Urinary bladder (tissue), 4 donors: ENCODE data around the gene HS6ST3. TPM values are rescaled to one million over a fixed set of nuclear protein-coding genes. Genes with fewer than 3 reads are reported as not detected.
"Not testable (repeated sequence)": the region's sequence is repeated elsewhere in the genome, so short reads cannot be mapped to it uniquely, and the experiment has no call there.

ENCODE experiments used
- DNase-seq: peaks from one replicate; pipeline ENCODE4 v3.0.0-alpha.2; 2015; ENCODE audit errors: extremely low spot score
- H3K27ac ChIP-seq: one replicate; pipeline ENCODE4 v1.5.1; 2013; ENCODE audit warnings: low read depth, mild to moderate bottlenecking, moderate library complexity
- H3K36me3 ChIP-seq: one replicate; pipeline ENCODE4 v1.6.1; 2013; ENCODE audit warnings: mild to moderate bottlenecking, moderate library complexity; ENCODE audit not compliant: insufficient read depth
- H3K4me1 ChIP-seq: one replicate; pipeline ENCODE4 v1.6.1; 2013; ENCODE audit warnings: mild to moderate bottlenecking, moderate library complexity; ENCODE audit not compliant: insufficient read depth
- H3K4me3 ChIP-seq: one replicate; pipeline ENCODE4 v1.5.1; 2013; ENCODE audit warnings: low read depth, low read length
- WGBS: extraction: QIAGEN DNeasy Blood & Tissue Kit; methylation state at CpG from one replicate; pipeline ENCODE4 v1.1.7; 2013; 5-methylcytosine and 5-hydroxymethylcytosine counted together
- polyA plus RNA-seq: library from polyadenylated mRNA; stranded (reverse); fragments of 200-250 nt; gene quantifications from one replicate; pipeline ENCODE4 v1.2.3, GENCODE V29; 2013
- total RNA-seq: library from RNA; depleted of rRNA; stranded (reverse); fragments of >200 nt; gene quantifications from one replicate; pipeline ENCODE4 v1.2.3, GENCODE V29; 2014
- donor health status: healthy with polysubstance abuse.
- donor health status: healthy.

The HS6ST3 gene
- total and polyA plus RNA-seq, 2 donors, result 0.37 to 1.4 TPM

GRCh38 chr13:96112936-96113335, 23.0 kb downstream of the HS6ST3 start:
- Histone ChIP-seq H3K27ac (no peak overlapping the region), H3K4me1 (no peaks in the 10 kb centered on the region), H3K4me3 (no peak overlapping the region), H3K36me3 (no peaks in the 10 kb centered on the region)
- DNase-seq, result no peak
- WGBS, result 39% methylated on average over 2 of the region's 2 CpGs

- not testable (repeated sequence) for H3K36me3 ChIP-seq, H3K27ac ChIP-seq, H3K4me3 ChIP-seq, DNase-seq, H3K4me1 ChIP-seq
- WGBS, result 99% methylated on average over 2 of the region's 2 CpGs
Observed at GRCh38 chr13:96115368-96115767, 25.5 kb downstream of the HS6ST3 start.

- no peak overlapping the region for H3K4me3 ChIP-seq
- no peak overlapping the region for H3K27ac ChIP-seq
- H3K36me3 ChIP-seq, result no peaks in the 10 kb centered on the region
- H3K4me1 ChIP-seq, result no peaks in the 10 kb centered on the region
- WGBS, result 82% methylated on average over 1 of the region's 1 CpG
- no peak for DNase-seq
Observed at GRCh38 chr13:96119921-96120320, 30.0 kb downstream of the HS6ST3 start.

GRCh38 chr13:96130818-96131340, 41.0 kb downstream of the HS6ST3 start:
- no peak overlapping the region for H3K27ac ChIP-seq
- no peaks in the 10 kb centered on the region for H3K4me1 ChIP-seq
- WGBS, result 34% methylated on average over 3 of the region's 3 CpGs
- no peak overlapping the region for H3K4me3 ChIP-seq
- H3K36me3 ChIP-seq, result no peaks in the 10 kb centered on the region
- DNase-seq, result no peak

- no peak for DNase-seq
- Histone ChIP-seq H3K36me3 (no peaks in the 10 kb centered on the region), H3K4me1 (no peaks in the 10 kb centered on the region), H3K27ac (no peak overlapping the region), H3K4me3 (no peak overlapping the region)
- WGBS, result 56% methylated on average over 3 of the region's 3 CpGs
Observed at GRCh38 chr13:96141032-96141431, 51.1 kb downstream of the HS6ST3 start.

- H3K27ac ChIP-seq, result no peak overlapping the region
- H3K4me3 ChIP-seq, result no peak overlapping the region
- 90% methylated on average over 2 of the region's 2 CpGs for WGBS
- H3K4me1 ChIP-seq, result no peaks in the 10 kb centered on the region
- H3K36me3 ChIP-seq, result no peaks in the 10 kb centered on the region
- no peak for DNase-seq
Observed at GRCh38 chr13:96159725-96160124, 69.8 kb downstream of the HS6ST3 start.

- Histone ChIP-seq H3K4me3 (no peak overlapping the region), H3K36me3 (no peaks in the 10 kb centered on the region), H3K27ac (no peak overlapping the region), H3K4me1 (no peaks in the 10 kb centered on the region)
- DNase-seq, result no peak
- WGBS, result 39% methylated on average over 3 of the region's 3 CpGs
Observed at GRCh38 chr13:96161141-96161540, 71.2 kb downstream of the HS6ST3 start.

- 90% methylated on average over 1 of the region's 1 CpG for WGBS
- no peaks in the 10 kb centered on the region for H3K4me1 ChIP-seq
- no peaks in the 10 kb centered on the region for H3K36me3 ChIP-seq
- DNase-seq, result no peak
- no peak overlapping the region for H3K27ac ChIP-seq
- H3K4me3 ChIP-seq, result no peak overlapping the region
Observed at GRCh38 chr13:96165840-96166239, 75.9 kb downstream of the HS6ST3 start.

- Histone ChIP-seq H3K4me3 (no peak overlapping the region), H3K36me3 (no peaks in the 10 kb centered on the region), H3K27ac (no peak overlapping the region), H3K4me1 (no peaks in the 10 kb centered on the region)
- DNase-seq, result no peak
- WGBS, result 54% methylated on average over 1 of the region's 1 CpG
Observed at GRCh38 chr13:96172066-96172465, 82.2 kb downstream of the HS6ST3 start.

GRCh38 chr13:96178759-96179158, 88.9 kb downstream of the HS6ST3 start:
- H3K4me3 ChIP-seq, result no peak overlapping the region
- no peaks in the 10 kb centered on the region for H3K36me3 ChIP-seq
- H3K4me1 ChIP-seq, result no peaks in the 10 kb centered on the region
- H3K27ac ChIP-seq, result no peak overlapping the region
- 85% methylated on average over 1 of the region's 1 CpG for WGBS
- no peak for DNase-seq

GRCh38 chr13:96179309-96179708, 89.4 kb downstream of the HS6ST3 start:
- H3K4me1 ChIP-seq, result no peaks in the 10 kb centered on the region
- no peak overlapping the region for H3K4me3 ChIP-seq
- 80% methylated on average over 5 of the region's 5 CpGs for WGBS
- no peak overlapping the region for H3K27ac ChIP-seq
- no peak for DNase-seq
- no peaks in the 10 kb centered on the region for H3K36me3 ChIP-seq

- no peak overlapping the region for H3K4me3 ChIP-seq
- no peak overlapping the region for H3K27ac ChIP-seq
- DNase-seq, result no peak
- H3K36me3 ChIP-seq, result no peaks in the 10 kb centered on the region
- WGBS, result 36% methylated on average over 5 of the region's 5 CpGs
- no peaks in the 10 kb centered on the region for H3K4me1 ChIP-seq
Observed at GRCh38 chr13:96181911-96182310, 92.0 kb downstream of the HS6ST3 start.

GRCh38 chr13:96185818-96186217, 95.9 kb downstream of the HS6ST3 start:
- Histone ChIP-seq H3K27ac (no peak overlapping the region), H3K36me3 (no peaks in the 10 kb centered on the region), H3K4me3 (no peak overlapping the region), H3K4me1 (no peaks in the 10 kb centered on the region)
- 88% methylated on average over 6 of the region's 6 CpGs for WGBS
- no peak for DNase-seq

- WGBS, result 28% methylated on average over 3 of the region's 3 CpGs
- no peak overlapping the region for H3K27ac ChIP-seq
- no peak for DNase-seq
- no peak overlapping the region for H3K4me3 ChIP-seq
- H3K36me3 ChIP-seq, result no peaks in the 10 kb centered on the region
- H3K4me1 ChIP-seq, result no peaks in the 10 kb centered on the region
Observed at GRCh38 chr13:96191367-96191766, 101.5 kb downstream of the HS6ST3 start.

GRCh38 chr13:96193728-96194310, 103.9 kb downstream of the HS6ST3 start:
- no peaks in the 10 kb centered on the region for H3K4me1 ChIP-seq
- H3K36me3 ChIP-seq, result no peaks in the 10 kb centered on the region
- 29% methylated on average over 5 of the region's 5 CpGs for WGBS
- no peak overlapping the region for H3K27ac ChIP-seq
- DNase-seq, result no peak
- H3K4me3 ChIP-seq, result no peak overlapping the region
